Endothelial cell (in vitro differentiated cells): Measurements from ENCODE around the gene VPS13D. TPM values are rescaled to one million over a fixed set of nuclear protein-coding genes. Genes with fewer than 3 reads are reported as not detected.
"Not testable (repeated sequence)": the region's sequence is repeated elsewhere in the genome, so short reads cannot be mapped to it uniquely, and the experiment has no call there.

Source experiments
- DNase-seq: peaks from one replicate; pipeline ENCODE4 v3.0.0; 2021; ENCODE audit warnings: low spot score
- H3K27ac Mint-ChIP-seq: one replicate; pipeline ENCODE4 v1.8.0; 2021; ENCODE audit warnings: mixed read lengths, inconsistent platforms; ENCODE audit not compliant: unreplicated experiment
- H3K27me3 Mint-ChIP-seq: one replicate; pipeline ENCODE4 v1.8.0; 2021; ENCODE audit warnings: mild to moderate bottlenecking, moderate library complexity, mixed read lengths, inconsistent platforms; ENCODE audit not compliant: unreplicated experiment
- H3K36me3 Mint-ChIP-seq: one replicate; pipeline ENCODE4 v1.8.0; 2021; ENCODE audit warnings: mild to moderate bottlenecking, low read depth, mixed read lengths, inconsistent platforms; ENCODE audit not compliant: unreplicated experiment
- H3K4me1 Mint-ChIP-seq: one replicate; pipeline ENCODE4 v1.8.0; 2021; ENCODE audit warnings: mild to moderate bottlenecking, mixed read lengths, inconsistent platforms; ENCODE audit not compliant: unreplicated experiment
- H3K4me3 Mint-ChIP-seq: one replicate; pipeline ENCODE4 v1.8.0; 2021; ENCODE audit warnings: mild to moderate bottlenecking, mixed read lengths, inconsistent platforms; ENCODE audit not compliant: unreplicated experiment
- H3K9me3 Mint-ChIP-seq: one replicate; pipeline ENCODE4 v1.8.0; 2021; ENCODE audit warnings: mixed read lengths, inconsistent platforms; ENCODE audit not compliant: unreplicated experiment
- total RNA-seq: library from RNA; stranded (reverse); fragmentation: NEBNext Ultra II Directional; extraction: Animal tissue kit (Norgen Biotek cat#: 25700); gene quantifications from one replicate; pipeline ENCODE4 v1.2.1, GENCODE V29; 2021; ENCODE audit not compliant: unreplicated experiment
- TF ChIP-seq, protein P1 (sequence below): fragments of 200-600 bp; sonication (generic); IDR thresholded peaks from one replicate; pipeline ENCODE4 v1.5.0; 2021; ENCODE audit warnings: antibody characterized with exemption; ENCODE audit not compliant: unreplicated experiment

The VPS13D gene
- total RNA-seq, 1 donor from 2014 or later: 37.8 TPM

DNA sequence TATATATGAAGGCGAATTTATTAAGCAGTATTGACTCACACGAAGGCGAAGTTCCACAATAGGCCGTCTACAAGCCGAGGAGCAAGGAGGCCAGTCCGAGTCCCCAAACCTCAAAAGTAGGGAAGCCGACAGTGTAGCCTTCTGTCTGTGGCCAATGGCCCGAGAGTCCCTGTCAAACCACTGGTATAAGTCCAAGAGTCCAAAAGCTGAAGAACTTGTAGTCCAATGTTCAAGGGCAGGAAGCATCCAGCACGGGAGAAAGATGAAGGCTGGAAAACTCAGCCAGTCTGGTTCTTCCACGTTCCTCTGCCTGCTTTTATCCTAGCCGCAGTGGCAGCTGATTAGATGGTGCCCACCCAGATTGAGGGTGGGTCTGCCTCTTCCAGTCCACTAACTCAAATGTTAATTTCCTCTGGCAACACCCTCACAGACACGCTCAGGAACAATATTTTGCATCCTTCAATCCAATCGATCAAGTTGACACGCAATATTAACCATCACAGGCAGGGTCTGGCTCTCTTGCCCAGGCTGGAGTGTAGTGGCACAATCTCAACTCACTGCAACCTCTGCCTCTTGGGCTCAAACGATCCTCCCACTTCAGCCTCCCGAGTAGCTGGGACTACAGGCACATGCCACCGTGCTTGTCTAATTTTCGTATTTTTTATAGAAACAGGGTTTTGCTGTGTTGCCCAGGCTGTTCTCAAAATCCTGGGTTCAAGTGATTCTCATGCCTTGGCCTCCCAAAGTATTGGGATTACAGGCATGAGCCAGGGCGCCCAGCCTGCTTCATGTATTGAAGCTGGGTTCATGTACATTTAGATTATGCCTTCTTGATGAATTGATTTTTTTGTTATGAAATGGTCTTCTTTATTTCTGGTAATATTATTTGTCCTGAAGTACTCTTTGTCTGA lies 302.8 kb downstream of the VPS13D start:
- H3K27me3 Mint-ChIP-seq: no peaks in the 10 kb centered on the region
- no peaks in the 10 kb centered on the region for H3K9me3 Mint-ChIP-seq
- no peak overlapping the region for H3K4me3 Mint-ChIP-seq
- H3K27ac Mint-ChIP-seq: no peak overlapping the region
- no peaks in the 10 kb centered on the region for H3K36me3 Mint-ChIP-seq
- peaks cover 13% of the 10 kb centered on the region for H3K4me1 Mint-ChIP-seq
- no peak for DNase-seq
- TF ChIP-seq, protein P1, sequence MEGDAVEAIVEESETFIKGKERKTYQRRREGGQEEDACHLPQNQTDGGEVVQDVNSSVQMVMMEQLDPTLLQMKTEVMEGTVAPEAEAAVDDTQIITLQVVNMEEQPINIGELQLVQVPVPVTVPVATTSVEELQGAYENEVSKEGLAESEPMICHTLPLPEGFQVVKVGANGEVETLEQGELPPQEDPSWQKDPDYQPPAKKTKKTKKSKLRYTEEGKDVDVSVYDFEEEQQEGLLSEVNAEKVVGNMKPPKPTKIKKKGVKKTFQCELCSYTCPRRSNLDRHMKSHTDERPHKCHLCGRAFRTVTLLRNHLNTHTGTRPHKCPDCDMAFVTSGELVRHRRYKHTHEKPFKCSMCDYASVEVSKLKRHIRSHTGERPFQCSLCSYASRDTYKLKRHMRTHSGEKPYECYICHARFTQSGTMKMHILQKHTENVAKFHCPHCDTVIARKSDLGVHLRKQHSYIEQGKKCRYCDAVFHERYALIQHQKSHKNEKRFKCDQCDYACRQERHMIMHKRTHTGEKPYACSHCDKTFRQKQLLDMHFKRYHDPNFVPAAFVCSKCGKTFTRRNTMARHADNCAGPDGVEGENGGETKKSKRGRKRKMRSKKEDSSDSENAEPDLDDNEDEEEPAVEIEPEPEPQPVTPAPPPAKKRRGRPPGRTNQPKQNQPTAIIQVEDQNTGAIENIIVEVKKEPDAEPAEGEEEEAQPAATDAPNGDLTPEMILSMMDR: no peak

DNA sequence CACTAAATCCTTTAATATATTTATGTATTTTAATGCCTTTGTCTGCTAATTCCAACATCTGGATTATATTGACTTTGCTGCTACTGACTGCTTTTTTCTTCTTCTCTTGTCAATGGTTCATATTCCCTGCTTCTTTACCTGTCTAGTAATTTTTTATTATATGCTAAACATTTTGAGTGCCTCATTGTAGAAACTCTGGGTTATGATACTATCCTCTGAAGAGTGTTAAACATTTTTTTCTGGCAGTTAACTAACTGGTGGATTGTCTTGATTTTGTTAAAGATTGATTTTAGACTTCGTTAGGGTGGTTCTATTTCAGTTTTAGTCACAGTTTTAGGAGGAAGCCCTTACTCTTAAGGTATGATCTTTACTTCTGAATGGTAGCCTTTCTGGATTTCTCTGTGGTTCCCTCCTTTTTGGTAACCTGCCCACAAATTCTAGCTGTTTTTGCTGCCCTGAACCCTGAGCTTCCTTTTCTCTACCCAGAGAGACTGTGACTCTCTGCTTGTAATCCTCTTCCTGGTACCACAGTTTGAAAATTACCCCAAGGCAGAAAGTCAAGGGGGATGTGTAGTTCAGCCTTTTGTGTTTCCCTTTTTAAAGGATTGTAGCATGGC lies 306.3 kb downstream of the VPS13D start:
- DNase-seq: no peak
- Mint-ChIP-seq H3K36me3 (no peaks in the 10 kb centered on the region), H3K4me1 (peaks cover 5% of the 10 kb centered on the region)

GRCh38 chr1:12537294-12537693 lies 307.5 kb downstream of the VPS13D start:
- H3K27me3 Mint-ChIP-seq: peaks cover 4% of the 10 kb centered on the region
- H3K36me3 Mint-ChIP-seq: no peaks in the 10 kb centered on the region
- DNase-seq: no peak
- no peak overlapping the region for H3K27ac Mint-ChIP-seq
- no peak overlapping the region for H3K4me3 Mint-ChIP-seq
- H3K9me3 Mint-ChIP-seq: no peaks in the 10 kb centered on the region
- H3K4me1 Mint-ChIP-seq: peaks cover 3% of the 10 kb centered on the region
- TF ChIP-seq, protein P1: no peak

More for the DNA sequence above, 306.3 kb downstream of the VPS13D start:
- H3K9me3 Mint-ChIP-seq: no peaks in the 10 kb centered on the region
- no peak overlapping the region for H3K4me3 Mint-ChIP-seq
- H3K27ac Mint-ChIP-seq: no peak overlapping the region
- TF ChIP-seq, protein P1: no peak
- H3K27me3 Mint-ChIP-seq: no peaks in the 10 kb centered on the region

GRCh38 chr1:12537906-12538461 lies 308.2 kb downstream of the VPS13D start:
- Mint-ChIP-seq H3K27ac (no peak overlapping the region), H3K27me3 (peaks cover 4% of the 10 kb centered on the region), H3K4me1 (peaks cover 3% of the 10 kb centered on the region), H3K36me3 (no peaks in the 10 kb centered on the region), H3K4me3 (no peak overlapping the region), H3K9me3 (no peaks in the 10 kb centered on the region)
- DNase-seq: no peak
- TF ChIP-seq, protein P1: no peak

- not testable (repeated sequence) for H3K27me3 Mint-ChIP-seq, H3K27ac Mint-ChIP-seq
These were observed 308.7 kb downstream of the VPS13D start for GRCh38 chr1:12538536-12538935.

More at GRCh38 chr1:12538536-12538935, 308.7 kb downstream of the VPS13D start:
- H3K9me3 Mint-ChIP-seq, H3K36me3 Mint-ChIP-seq, H3K4me1 Mint-ChIP-seq, H3K4me3 Mint-ChIP-seq, DNase-seq: not testable (repeated sequence)
